ENCODE data around the gene COX7A1. TPM values are rescaled to one million over a fixed set of nuclear protein-coding genes. Genes with fewer than 3 reads are reported as not detected.
"Not testable (repeated sequence)": the region's sequence is repeated elsewhere in the genome, so short reads cannot be mapped to it uniquely, and the experiment has no call there.

The COX7A1 gene
- total RNA-seq, 1 experiment from 2014 or later, result 0.70 TPM

DNA sequence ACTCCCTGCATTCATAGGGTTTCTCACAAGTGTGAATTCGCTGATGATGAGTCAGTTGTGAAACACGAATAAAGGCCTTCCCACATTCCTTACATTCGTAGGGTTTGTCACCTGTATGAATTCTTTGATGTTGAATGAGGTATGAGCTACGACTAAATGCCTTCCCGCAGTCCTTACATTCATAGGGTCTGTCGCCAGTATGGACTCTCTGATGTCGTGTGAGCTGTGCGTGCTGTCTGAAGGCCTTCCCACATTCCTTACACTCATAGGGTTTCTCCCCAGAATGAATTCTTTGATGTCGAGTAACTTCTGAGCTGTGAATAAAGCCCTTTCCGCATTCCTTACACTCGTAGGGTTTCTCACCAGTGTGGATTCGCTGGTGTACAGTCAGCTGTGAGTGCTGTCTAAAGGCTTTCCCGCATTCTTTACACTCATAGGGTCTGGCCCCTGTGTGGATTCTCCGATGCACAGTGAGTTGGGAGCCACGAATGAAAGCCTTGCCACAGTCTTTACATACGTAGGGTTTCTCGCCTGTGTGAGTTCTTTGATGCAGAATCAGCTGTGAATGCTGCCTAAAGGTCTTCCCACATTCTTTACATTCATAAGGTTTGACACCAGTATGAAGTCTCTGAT lies 30.5 kb upstream of the COX7A1 start (continued):
- no peak for TF ChIP-seq ZNF121 (CRISPR knock-in tag; IDR thresholded peaks at IDR 0.05)
- no peak for TF ChIP-seq CREB1 (CRISPR knock-in tag; IDR thresholded peaks at IDR 0.05)
- TF ChIP-seq NFYB (CRISPR knock-in tag; conservative IDR thresholded peaks at IDR 0.05; ENCODE audit: low read depth), result no peak
- TF ChIP-seq TEAD4 (CRISPR knock-in tag; IDR thresholded peaks at IDR 0.05), result no peak
- TF ChIP-seq, protein P1, sequence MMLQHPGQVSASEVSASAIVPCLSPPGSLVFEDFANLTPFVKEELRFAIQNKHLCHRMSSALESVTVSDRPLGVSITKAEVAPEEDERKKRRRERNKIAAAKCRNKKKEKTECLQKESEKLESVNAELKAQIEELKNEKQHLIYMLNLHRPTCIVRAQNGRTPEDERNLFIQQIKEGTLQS (CRISPR knock-in tag; conservative IDR thresholded peaks at IDR 0.05), result no peak
- no peak for TF ChIP-seq FOXK1 (CRISPR knock-in tag; IDR thresholded peaks at IDR 0.05)

DNA sequence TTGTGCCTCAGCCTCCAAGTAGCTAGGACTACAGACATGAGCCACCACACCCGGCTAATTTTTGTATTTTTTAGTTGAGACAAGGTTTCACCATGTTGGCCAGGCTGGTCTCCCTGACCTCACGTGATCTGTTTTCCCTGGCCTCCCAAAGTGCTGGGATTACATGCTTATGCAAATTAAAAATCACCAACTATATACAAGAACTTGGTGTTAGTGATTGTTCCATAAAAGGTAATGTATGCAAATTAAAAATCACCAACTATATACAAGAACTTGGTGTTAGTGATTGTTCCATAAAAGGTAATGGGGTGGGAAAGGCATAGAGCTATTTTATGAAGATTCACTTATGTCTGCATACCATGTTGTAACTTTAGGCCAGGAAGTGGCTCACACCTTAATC lies 26.8 kb upstream of the COX7A1 start:
- H3K27ac Mint-ChIP-seq; H3K4me3 Mint-ChIP-seq; H3K36me3 Mint-ChIP-seq; CTCF ChIA-PET; ATAC-seq; DNase-seq (ENCODE audit: low spot score); POLR2A ChIA-PET; H3K27me3 Mint-ChIP-seq (ENCODE audit: low read depth); H3K9me3 Mint-ChIP-seq: not testable (repeated sequence)
- peaks cover 13% of the 10 kb centered on the region for H3K4me1 Mint-ChIP-seq

DNA sequence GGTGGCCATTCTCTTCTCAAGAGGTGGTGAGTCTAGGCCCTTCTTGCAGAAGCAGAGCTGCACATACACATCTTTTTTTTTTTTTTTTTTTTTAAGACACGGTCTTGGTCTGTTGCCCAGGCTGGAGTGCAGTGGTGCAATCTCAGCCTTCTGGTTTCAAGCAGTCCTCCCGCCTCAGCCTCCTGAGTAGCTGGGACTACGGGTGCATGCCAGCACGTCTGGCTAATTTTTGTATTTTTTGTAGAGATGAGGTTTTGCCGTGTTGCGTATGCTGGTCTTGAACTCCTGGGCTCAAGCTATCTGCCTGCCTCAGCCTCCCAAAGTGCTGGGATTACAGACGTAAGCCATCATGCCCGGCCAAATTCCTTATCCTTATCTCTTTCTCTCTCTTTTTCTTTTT lies 21.6 kb upstream of the COX7A1 start:
- ATAC-seq; H3K9me3 Mint-ChIP-seq; DNase-seq (ENCODE audit: low spot score); H3K4me1 Mint-ChIP-seq; H3K4me3 Mint-ChIP-seq; H3K36me3 Mint-ChIP-seq; H3K27ac Mint-ChIP-seq; POLR2A ChIA-PET: not testable (repeated sequence)
- CTCF ChIA-PET, result interaction anchor here (0.6 to 2.0 kb wide), 3 partner anchors 23 to 192 kb away, joined by 3 to 10 read pairs (median 4); no protein-coding TSS in a partner anchor
- peaks cover 12% of the 10 kb centered on the region for H3K27me3 Mint-ChIP-seq (ENCODE audit: low read depth)

DNA sequence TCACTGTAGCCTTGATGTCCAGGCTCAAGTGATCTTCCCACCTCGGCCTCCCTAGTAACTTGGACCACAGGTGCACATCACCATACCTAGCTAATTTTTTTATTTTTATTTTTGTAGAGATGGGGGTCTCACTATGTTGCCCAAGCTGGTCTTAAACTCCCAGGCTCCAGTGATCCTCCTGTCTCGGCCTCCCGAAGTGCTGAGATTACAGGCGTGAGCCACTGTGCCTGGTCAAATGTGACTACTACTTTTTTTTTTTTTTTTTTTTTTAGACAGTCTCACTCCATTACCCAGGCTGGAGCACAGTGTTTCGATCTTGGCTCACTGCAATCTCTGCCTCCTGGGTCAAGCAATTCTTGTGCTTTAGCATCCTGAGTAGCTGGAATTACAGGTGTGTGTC lies 20.6 kb upstream of the COX7A1 start:
- Mint-ChIP-seq H3K36me3 (no peaks in the 10 kb centered on the region), H3K27ac (no peak overlapping the region), H3K9me3 (no peaks in the 10 kb centered on the region), H3K27me3 (ENCODE audit: low read depth) (peaks cover 12% of the 10 kb centered on the region), H3K4me3 (no peak overlapping the region), H3K4me1 (0 out of 2 replicates have a peak, but pooled peaks cover 7% of the 10 kb centered on the region)
- CTCF ChIA-PET, result interaction anchor here (0.8 to 2.0 kb wide), 2 partner anchors 24 to 45 kb away, joined by 3 to 10 read pairs; no protein-coding TSS in a partner anchor
- POLR2A ChIA-PET, result no interaction called here
- ATAC-seq, result no peak
- DNase-seq (ENCODE audit: low spot score), result no peak
- no peak for TF ChIP-seq TCF7 (CRISPR knock-in tag; IDR thresholded peaks at IDR 0.05; ENCODE audit: low read depth)

DNA sequence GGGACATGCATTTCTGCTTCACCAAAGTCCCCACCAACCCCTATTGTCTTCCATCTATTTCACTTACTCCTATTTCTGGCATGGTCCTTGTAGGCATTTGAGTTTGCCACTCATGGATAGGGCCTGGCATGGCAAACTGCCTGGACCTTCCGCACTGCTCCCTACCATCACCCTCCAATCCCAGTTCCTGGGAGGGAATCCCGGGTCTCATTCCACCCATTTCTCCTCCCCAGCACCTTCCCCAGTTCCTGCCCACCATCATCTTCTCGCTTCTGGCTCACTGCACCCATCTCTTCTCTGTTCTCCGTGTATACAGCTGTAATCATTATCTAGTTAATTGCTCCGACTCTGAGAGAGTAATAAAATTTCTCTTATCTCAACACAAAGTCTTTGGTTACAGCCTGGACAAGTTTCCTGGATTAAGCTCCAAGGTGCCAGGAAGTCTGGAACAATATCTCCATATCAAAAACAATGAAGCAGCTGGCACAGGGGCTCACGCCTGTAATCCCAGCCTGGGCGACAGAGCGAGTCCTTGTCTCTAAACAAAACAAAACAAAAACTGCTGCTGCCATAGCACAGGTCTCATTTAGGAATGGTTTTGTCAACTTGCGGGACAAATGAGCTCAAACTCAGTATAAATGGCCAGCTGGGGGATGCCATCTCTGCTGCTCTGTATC lies 17.0 kb upstream of the COX7A1 start:
- Mint-ChIP-seq H3K4me3 (no peak overlapping the region), H3K27ac (peak overlapping the region; percentile 10; the same call in 1 of the 2 replicates), H3K27me3 (ENCODE audit: low read depth) (peaks cover 3% of the 10 kb centered on the region; the same call in 1 of the 2 replicates), H3K4me1 (0 out of 2 replicates have a peak, but pooled peaks cover 7% of the 10 kb centered on the region), H3K9me3 (no peaks in the 10 kb centered on the region), H3K36me3 (no peaks in the 10 kb centered on the region; the same call in 1 of the 2 replicates)
- TF ChIP-seq, protein P2, sequence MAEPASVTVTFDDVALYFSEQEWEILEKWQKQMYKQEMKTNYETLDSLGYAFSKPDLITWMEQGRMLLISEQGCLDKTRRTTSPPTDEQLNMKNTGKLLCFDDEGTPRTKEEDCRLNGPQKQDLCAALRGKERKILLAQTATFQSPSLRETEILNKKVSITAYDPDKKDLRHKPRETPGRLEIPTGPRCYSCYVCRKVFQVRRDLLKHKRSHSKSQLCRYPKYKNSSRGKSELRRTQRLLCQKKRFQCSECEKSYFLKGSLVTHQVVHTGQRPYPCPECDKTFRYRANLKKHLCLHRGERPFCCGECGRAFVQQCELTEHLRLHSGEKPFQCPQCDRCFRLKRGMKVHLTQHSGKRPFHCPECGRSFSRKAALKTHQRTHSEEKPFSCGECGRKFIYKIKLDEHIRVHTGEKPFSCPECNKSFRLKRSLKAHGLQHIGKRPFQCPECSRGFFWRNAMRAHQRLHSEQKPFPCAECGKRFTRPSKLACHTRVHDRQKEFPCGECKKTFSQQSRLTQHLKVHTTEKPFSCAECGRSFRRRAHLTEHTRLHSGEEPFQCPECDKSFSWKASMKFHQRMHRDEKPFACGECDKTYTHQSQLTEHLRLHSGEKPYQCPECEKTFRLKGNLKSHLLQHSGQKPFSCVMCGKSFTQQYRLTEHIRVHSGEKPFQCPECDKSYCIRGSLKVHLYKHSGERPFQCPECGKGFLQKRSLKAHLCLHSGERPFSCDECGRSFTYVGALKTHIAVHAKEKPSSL (CRISPR knock-in tag; conservative IDR thresholded peaks at IDR 0.05), result no peak
- ChIA-PET CTCF (interaction anchor here (1.6 to 3.0 kb wide), 2 partner anchors 18 to 41 kb away, joined by 4 to 44 read pairs; no protein-coding TSS in a partner anchor), POLR2A (interaction anchor here (0.7 to 1.3 kb wide), 2 partner anchors 41 to 42 kb away, joined by 4 read pairs; no protein-coding TSS in a partner anchor)
- no peak for ATAC-seq
- no peak for DNase-seq (ENCODE audit: low spot score)

DNA sequence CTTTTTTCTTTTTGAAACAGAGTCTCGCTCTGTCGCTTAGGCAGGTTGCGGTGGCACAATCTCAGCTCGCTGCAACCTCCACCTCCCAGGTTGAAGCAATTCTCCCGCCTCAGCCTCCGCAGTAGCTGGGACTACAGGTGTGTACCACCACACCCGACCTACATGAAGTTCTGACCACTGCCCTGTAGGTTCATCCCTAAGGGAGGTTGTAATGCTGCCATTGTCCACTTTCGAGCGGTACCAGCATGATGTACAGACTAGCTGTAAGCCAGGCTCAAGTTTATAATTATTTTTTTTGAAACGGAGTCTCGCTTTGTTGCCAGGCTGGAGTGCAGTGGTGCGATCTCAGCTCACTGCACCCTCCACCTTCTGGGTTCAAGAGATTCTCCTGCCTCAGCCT lies 11.6 kb upstream of the COX7A1 start:
- Mint-ChIP-seq H3K27me3 (ENCODE audit: low read depth) (no peaks in the 10 kb centered on the region), H3K9me3 (no peaks in the 10 kb centered on the region), H3K4me3 (no peak overlapping the region), H3K27ac (no peak overlapping the region; the same call in 1 of the 2 replicates), H3K36me3 (peaks cover 17% of the 10 kb centered on the region), H3K4me1 (peaks cover 24% of the 10 kb centered on the region)
- ChIA-PET CTCF (interaction anchor here (1.3 kb wide), 1 partner anchor 36 kb away, joined by 4 read pairs; no protein-coding TSS in a partner anchor), POLR2A (no interaction called here)
- ATAC-seq (no peak), DNase-seq (ENCODE audit: low spot score) (no peak)
- TF ChIP-seq RELA (CRISPR knock-in tag; IDR thresholded peaks at IDR 0.05; ENCODE audit: borderline replicate concordance), result no peak
